NCI-H146 treated with DMSO at 0.1 percent for 48 hours (cell line): ENCODE measurements around the gene CYTL1.
"Not testable (repeated sequence)": the region's sequence is repeated elsewhere in the genome, so short reads cannot be mapped to it uniquely, and the experiment has no call there.

ENCODE experiments used
- DNase-seq: peaks from one replicate; lab custom pipeline; 2025; ENCODE audit not compliant: unreplicated experiment; lab: John Stamatoyannopoulos, UW

The CYTL1 gene

GRCh38 chr4:5034206-5034605, 14.9 kb upstream of the CYTL1 start:
- DNase-seq = no peak

GRCh38 chr4:5033281-5033841, 14.1 kb upstream of the CYTL1 start:
- no peak for DNase-seq

- DNase-seq = no peak
These were observed 13.6 kb upstream of the CYTL1 start for GRCh38 chr4:5032813-5033212.

GRCh38 chr4:5030927-5031326, 11.7 kb upstream of the CYTL1 start:
- no peak for DNase-seq

- no peak for DNase-seq
These were observed 11.0 kb upstream of the CYTL1 start for GRCh38 chr4:5030221-5030620.

GRCh38 chr4:5029447-5029846, 10.2 kb upstream of the CYTL1 start:
- DNase-seq = no peak

- DNase-seq = no peak
These were observed 9.2 kb upstream of the CYTL1 start for GRCh38 chr4:5028480-5028879.

GRCh38 chr4:5027346-5027745, 8.1 kb upstream of the CYTL1 start:
- DNase-seq = no peak

GRCh38 chr4:5026371-5026770, 7.1 kb upstream of the CYTL1 start:
- DNase-seq = no peak

GRCh38 chr4:5024673-5025072, 5.4 kb upstream of the CYTL1 start:
- no peak for DNase-seq

GRCh38 chr4:5021546-5021945, 2.3 kb upstream of the CYTL1 start:
- DNase-seq = no peak

- no peak for DNase-seq
These were observed 1.1 kb upstream of the CYTL1 start for GRCh38 chr4:5020341-5020740.

- no peak for DNase-seq
These were observed 538 bp upstream of the CYTL1 start for GRCh38 chr4:5019796-5020195.

- DNase-seq = no peak
These were observed 655 bp downstream of the CYTL1 start for GRCh38 chr4:5018603-5019002.

- no peak for DNase-seq
These were observed 1.2 kb downstream of the CYTL1 start for GRCh38 chr4:5018096-5018495.

- DNase-seq = no peak
These were observed 5.1 kb downstream of the CYTL1 start for GRCh38 chr4:5014007-5014682.

GRCh38 chr4:5012958-5013357, 6.3 kb downstream of the CYTL1 start:
- no peak for DNase-seq

GRCh38 chr4:5012244-5012898, 6.9 kb downstream of the CYTL1 start:
- no peak for DNase-seq

- no peak for DNase-seq
These were observed 8.3 kb downstream of the CYTL1 start for GRCh38 chr4:5010984-5011383.

GRCh38 chr4:5009796-5010195, 9.5 kb downstream of the CYTL1 start:
- no peak for DNase-seq

- DNase-seq = not testable (repeated sequence)
These were observed 12.3 kb downstream of the CYTL1 start for GRCh38 chr4:5006932-5007331.

GRCh38 chr4:5004496-5004895, 14.8 kb downstream of the CYTL1 start:
- DNase-seq = no peak

- no peak for DNase-seq
These were observed 15.3 kb downstream of the CYTL1 start for GRCh38 chr4:5003918-5004317.
